ENCODE measurements around the gene NOS1AP.
"Not testable (repeated sequence)": the region's sequence is repeated elsewhere in the genome, so short reads cannot be mapped to it uniquely, and the experiment has no call there.

Gene NOS1AP

GRCh38 chr1:162201062-162201461 lies 131.6 kb downstream of the NOS1AP start:
- H3K4me2 ChIP-seq (ENCODE audit: low read length, poor library complexity, severe bottlenecking); H2BK5ac ChIP-seq (ENCODE audit: low read depth, low read length, poor library complexity, severe bottlenecking); H3K4me1 ChIP-seq (ENCODE audit: control insufficient read depth, insufficient read depth, low read depth, low read length); H3K14ac ChIP-seq (ENCODE audit: low read length in 2 of 2); H4K91ac ChIP-seq (ENCODE audit: low read length); H2BK120ac ChIP-seq (ENCODE audit: low read depth, low read length); H2AK5ac ChIP-seq (ENCODE audit: low read length, severe bottlenecking); H3K4ac ChIP-seq (ENCODE audit: low read depth in 1 of 2, low read length in 2 of 2); H3K9me3 ChIP-seq (ENCODE audit: control insufficient read depth, low read length); H3K18ac ChIP-seq (ENCODE audit: low read depth in 1 of 2, low read length in 2 of 2); H2AFZ ChIP-seq (ENCODE audit: low read depth, low read length); DNase-seq; H3K79me1 ChIP-seq (replicated peaks; ENCODE audit: low read length, poor library complexity, severe bottlenecking); H3K9ac ChIP-seq (ENCODE audit: low read length); H3K36me3 ChIP-seq (ENCODE audit: control insufficient read depth in 1 of 2, insufficient read depth in 2 of 2, low read depth in 1 of 2, low read length in 2 of 2); H3K27ac ChIP-seq (ENCODE audit: low read length, poor library complexity, severe bottlenecking); H3K23ac ChIP-seq (ENCODE audit: low read length in 2 of 2); H4K8ac ChIP-seq (ENCODE audit: low read length); H3K4me3 ChIP-seq (ENCODE audit: insufficient read depth in 1 of 2, low read depth in 1 of 2, low read length in 2 of 2); H2BK12ac ChIP-seq (ENCODE audit: low read length in 2 of 2); H2BK15ac ChIP-seq (ENCODE audit: low read depth, poor library complexity, severe bottlenecking): not testable (repeated sequence)
- H3K27me3 ChIP-seq (ENCODE audit: control insufficient read depth in 1 of 2, insufficient read depth in 1 of 2, low read length in 2 of 2) = peaks cover 0 to 35% of the 10 kb centered on the region in 2 experiments

GRCh38 chr1:162204129-162204822 lies 134.8 kb downstream of the NOS1AP start:
- no peak overlapping the region for H3K4me3 ChIP-seq (ENCODE audit: insufficient read depth in 1 of 2, low read depth in 1 of 2, low read length in 2 of 2)
- H3K9me3 ChIP-seq (ENCODE audit: control insufficient read depth, low read length) = no peaks in the 10 kb centered on the region
- no peak overlapping the region for H2BK120ac ChIP-seq (ENCODE audit: low read depth, low read length)
- no peak overlapping the region for H2AK5ac ChIP-seq (ENCODE audit: low read length, severe bottlenecking)
- WGBS = 76% methylated on average over 7 of the region's 7 CpGs
- H3K4me1 ChIP-seq (ENCODE audit: control insufficient read depth, insufficient read depth, low read depth, low read length) = no peaks in the 10 kb centered on the region
- no peak overlapping the region for H3K4ac ChIP-seq (ENCODE audit: low read depth in 1 of 2, low read length in 2 of 2)
- no peak overlapping the region for H3K23ac ChIP-seq (ENCODE audit: low read length in 2 of 2)
- no peak for DNase-seq
- no peak overlapping the region for H3K14ac ChIP-seq (ENCODE audit: low read length in 2 of 2)
- H2BK5ac ChIP-seq (ENCODE audit: low read depth, low read length, poor library complexity, severe bottlenecking) = no peak overlapping the region
- H4K91ac ChIP-seq (ENCODE audit: low read length) = no peak overlapping the region
- H3K27ac ChIP-seq (ENCODE audit: low read length, poor library complexity, severe bottlenecking) = no peak overlapping the region
- H2BK12ac ChIP-seq (ENCODE audit: low read length in 2 of 2) = no peak overlapping the region
- H2AFZ ChIP-seq (ENCODE audit: low read depth, low read length) = no peak overlapping the region
- no peak overlapping the region for H4K8ac ChIP-seq (ENCODE audit: low read length)
- H2BK15ac ChIP-seq (ENCODE audit: low read depth, poor library complexity, severe bottlenecking) = no peak overlapping the region
- H3K9ac ChIP-seq (ENCODE audit: low read length) = no peak overlapping the region
- no peaks in the 10 kb centered on the region for H3K36me3 ChIP-seq (ENCODE audit: control insufficient read depth in 1 of 2, insufficient read depth in 2 of 2, low read depth in 1 of 2, low read length in 2 of 2)
- H3K4me2 ChIP-seq (ENCODE audit: low read length, poor library complexity, severe bottlenecking) = no peak overlapping the region
- peaks cover 0 to 41% of the 10 kb centered on the region in 2 experiments for H3K27me3 ChIP-seq (ENCODE audit: control insufficient read depth in 1 of 2, insufficient read depth in 1 of 2, low read length in 2 of 2)
- no peak overlapping the region for H3K18ac ChIP-seq (ENCODE audit: low read depth in 1 of 2, low read length in 2 of 2)
- no peaks in the 10 kb centered on the region for H3K79me1 ChIP-seq (replicated peaks; ENCODE audit: low read length, poor library complexity, severe bottlenecking)

- no peak overlapping the region for H2BK12ac ChIP-seq (ENCODE audit: low read length in 2 of 2)
Measured at GRCh38 chr1:162204823-162205155, 135.3 kb downstream of the NOS1AP start.

GRCh38 chr1:162206300-162206699 lies 136.8 kb downstream of the NOS1AP start:
- WGBS = 83% methylated on average over 1 of the region's 1 CpG
- H4K91ac ChIP-seq (ENCODE audit: low read length) = no peak overlapping the region

More at GRCh38 chr1:162204823-162205155, 135.3 kb downstream of the NOS1AP start:
- Histone ChIP-seq H3K23ac (ENCODE audit: low read length in 2 of 2) (no peak overlapping the region), H3K27me3 (ENCODE audit: control insufficient read depth in 1 of 2, insufficient read depth in 1 of 2, low read length in 2 of 2) (peaks cover 0 to 38% of the 10 kb centered on the region in 2 experiments), H3K4me2 (ENCODE audit: low read length, poor library complexity, severe bottlenecking) (no peak overlapping the region), H4K8ac (ENCODE audit: low read length) (no peak overlapping the region), H3K36me3 (ENCODE audit: control insufficient read depth in 1 of 2, insufficient read depth in 2 of 2, low read depth in 1 of 2, low read length in 2 of 2) (no peaks in the 10 kb centered on the region), H3K4me1 (ENCODE audit: control insufficient read depth, insufficient read depth, low read depth, low read length) (no peaks in the 10 kb centered on the region), H3K18ac (ENCODE audit: low read depth in 1 of 2, low read length in 2 of 2) (no peak overlapping the region), H3K14ac (ENCODE audit: low read length in 2 of 2) (no peak overlapping the region), H3K4me3 (ENCODE audit: insufficient read depth in 1 of 2, low read depth in 1 of 2, low read length in 2 of 2) (no peak overlapping the region), H2BK15ac (ENCODE audit: low read depth, poor library complexity, severe bottlenecking) (no peak overlapping the region), H3K9ac (ENCODE audit: low read length) (no peak overlapping the region), H3K4ac (ENCODE audit: low read depth in 1 of 2, low read length in 2 of 2) (no peak overlapping the region), H3K9me3 (ENCODE audit: control insufficient read depth, low read length) (no peaks in the 10 kb centered on the region), H4K91ac (ENCODE audit: low read length) (no peak overlapping the region), H2BK5ac (ENCODE audit: low read depth, low read length, poor library complexity, severe bottlenecking) (no peak overlapping the region), H2BK120ac (ENCODE audit: low read depth, low read length) (no peak overlapping the region), H2AFZ (ENCODE audit: low read depth, low read length) (no peak overlapping the region), H2AK5ac (ENCODE audit: low read length, severe bottlenecking) (no peak overlapping the region), H3K79me1 (replicated peaks; ENCODE audit: low read length, poor library complexity, severe bottlenecking) (no peaks in the 10 kb centered on the region), H3K27ac (ENCODE audit: low read length, poor library complexity, severe bottlenecking) (no peak overlapping the region)
- WGBS = 90% methylated on average over 1 of the region's 1 CpG
- no peak for DNase-seq

More at GRCh38 chr1:162206300-162206699, 136.8 kb downstream of the NOS1AP start:
- Histone ChIP-seq H3K9ac (ENCODE audit: low read length) (no peak overlapping the region), H3K79me1 (replicated peaks; ENCODE audit: low read length, poor library complexity, severe bottlenecking) (no peaks in the 10 kb centered on the region), H3K4me2 (ENCODE audit: low read length, poor library complexity, severe bottlenecking) (no peak overlapping the region), H3K23ac (ENCODE audit: low read length in 2 of 2) (no peak overlapping the region), H3K14ac (ENCODE audit: low read length in 2 of 2) (no peak overlapping the region), H3K9me3 (ENCODE audit: control insufficient read depth, low read length) (no peaks in the 10 kb centered on the region), H3K4me3 (ENCODE audit: insufficient read depth in 1 of 2, low read depth in 1 of 2, low read length in 2 of 2) (no peak overlapping the region), H3K27ac (ENCODE audit: low read length, poor library complexity, severe bottlenecking) (no peak overlapping the region), H4K8ac (ENCODE audit: low read length) (no peak overlapping the region), H3K36me3 (ENCODE audit: control insufficient read depth in 1 of 2, insufficient read depth in 2 of 2, low read depth in 1 of 2, low read length in 2 of 2) (no peaks in the 10 kb centered on the region), H2AFZ (ENCODE audit: low read depth, low read length) (no peak overlapping the region), H3K4me1 (ENCODE audit: control insufficient read depth, insufficient read depth, low read depth, low read length) (no peaks in the 10 kb centered on the region), H2BK15ac (ENCODE audit: low read depth, poor library complexity, severe bottlenecking) (no peak overlapping the region), H2BK5ac (ENCODE audit: low read depth, low read length, poor library complexity, severe bottlenecking) (no peak overlapping the region), H3K4ac (ENCODE audit: low read depth in 1 of 2, low read length in 2 of 2) (no peak overlapping the region), H2AK5ac (ENCODE audit: low read length, severe bottlenecking) (no peak overlapping the region), H3K27me3 (ENCODE audit: control insufficient read depth in 1 of 2, insufficient read depth in 1 of 2, low read length in 2 of 2) (peaks cover 0 to 30% of the 10 kb centered on the region in 2 experiments), H2BK12ac (ENCODE audit: low read length in 2 of 2) (no peak overlapping the region), H3K18ac (ENCODE audit: low read depth in 1 of 2, low read length in 2 of 2) (no peak overlapping the region), H2BK120ac (ENCODE audit: low read depth, low read length) (no peak overlapping the region)
- no peak for DNase-seq
